GM19043 (cell line): ENCODE measurements around the gene ITGA3.

Experiments
- ATAC-seq: cut with Tn5 transposase; IDR thresholded peaks from one replicate; pipeline ENCODE4 v1.9.1; 2021; ENCODE audit warnings: low read depth; ENCODE audit not compliant: unreplicated experiment

ITGA3 gene

DNA sequence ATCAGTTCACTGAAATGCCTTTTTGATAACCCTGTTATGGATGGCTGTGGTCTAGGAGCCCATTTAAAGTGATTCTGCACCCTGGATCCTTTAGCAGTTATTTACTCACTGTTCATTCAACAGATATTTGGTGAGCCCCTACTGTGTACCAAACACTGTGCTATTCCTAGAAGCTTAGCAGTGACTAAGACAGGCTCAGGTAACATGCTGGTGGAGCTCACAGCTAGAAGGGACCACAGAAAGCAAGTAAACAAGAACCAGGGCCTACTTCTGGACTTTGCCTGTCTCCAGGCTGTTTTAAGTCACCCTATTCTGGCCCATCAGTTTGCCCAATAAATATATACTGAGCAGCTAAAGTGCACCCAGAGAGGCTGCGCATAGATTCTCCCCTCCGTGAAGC, 11.1 kb downstream of the ITGA3 start:
- no peak for ATAC-seq

DNA sequence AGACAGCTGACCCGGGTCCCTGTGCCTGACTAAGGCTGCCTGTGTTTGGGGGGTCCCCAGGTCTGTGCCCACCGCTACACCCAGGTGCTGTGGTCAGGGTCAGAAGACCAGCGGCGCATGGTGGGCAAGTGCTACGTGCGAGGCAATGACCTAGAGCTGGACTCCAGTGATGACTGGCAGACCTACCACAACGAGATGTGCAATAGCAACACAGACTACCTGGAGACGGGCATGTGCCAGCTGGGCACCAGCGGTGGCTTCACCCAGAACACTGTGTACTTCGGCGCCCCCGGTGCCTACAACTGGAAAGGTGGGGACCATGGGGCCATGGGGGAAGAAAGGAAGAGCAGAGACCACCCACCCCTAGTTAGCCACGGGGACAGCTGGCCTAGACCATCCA, 12.1 kb downstream of the ITGA3 start:
- no peak for ATAC-seq

DNA sequence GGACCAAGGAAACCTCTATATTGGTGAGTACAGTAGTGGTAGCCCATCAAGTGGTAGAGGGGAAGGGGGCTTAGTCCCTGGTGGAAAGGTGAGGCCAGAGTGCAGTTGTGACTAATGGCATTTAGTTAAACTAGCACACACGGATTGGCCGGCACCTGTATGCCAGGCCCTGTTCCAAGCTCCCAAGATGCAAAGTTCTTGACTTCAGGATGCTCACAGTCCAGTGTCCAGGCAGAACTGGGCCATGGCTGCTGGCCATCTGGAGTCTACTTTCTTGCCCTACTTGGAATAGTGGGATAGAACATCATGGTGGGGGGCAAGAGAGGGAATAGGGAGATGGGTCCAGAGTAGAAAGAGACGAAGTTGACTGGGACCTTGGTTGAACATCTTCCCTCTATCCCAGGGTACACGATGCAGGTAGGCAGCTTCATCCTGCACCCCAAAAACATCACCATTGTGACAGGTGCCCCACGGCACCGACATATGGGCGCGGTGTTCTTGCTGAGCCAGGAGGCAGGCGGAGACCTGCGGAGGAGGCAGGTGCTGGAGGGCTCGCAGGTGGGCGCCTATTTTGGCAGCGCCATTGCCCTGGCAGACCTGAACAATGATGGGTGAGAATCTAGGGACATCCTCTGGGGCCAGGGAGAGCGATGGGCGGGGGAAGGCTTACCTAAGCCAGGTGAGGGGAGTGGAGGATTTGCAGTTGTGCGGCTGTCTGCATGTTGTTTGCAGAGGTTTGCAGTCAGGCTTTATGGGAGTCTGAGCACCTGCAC, 15.2 kb downstream of the ITGA3 start:
- ATAC-seq: no peak

DNA sequence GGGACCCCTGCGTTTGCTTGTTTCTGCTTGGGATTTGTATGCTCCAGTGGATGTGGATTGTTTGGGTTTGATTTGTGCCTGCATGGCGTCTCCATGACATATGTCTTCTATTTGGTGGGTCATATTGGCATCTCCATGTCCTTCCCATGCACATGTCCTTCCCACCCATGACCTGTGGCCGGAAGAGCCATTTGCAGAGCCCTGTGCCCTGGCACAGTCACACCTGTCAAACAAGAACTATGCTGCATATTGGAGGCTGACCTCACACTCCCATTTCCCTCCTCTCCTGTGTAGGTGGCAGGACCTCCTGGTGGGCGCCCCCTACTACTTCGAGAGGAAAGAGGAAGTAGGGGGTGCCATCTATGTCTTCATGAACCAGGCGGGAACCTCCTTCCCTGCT, 15.8 kb downstream of the ITGA3 start:
- no peak for ATAC-seq

DNA sequence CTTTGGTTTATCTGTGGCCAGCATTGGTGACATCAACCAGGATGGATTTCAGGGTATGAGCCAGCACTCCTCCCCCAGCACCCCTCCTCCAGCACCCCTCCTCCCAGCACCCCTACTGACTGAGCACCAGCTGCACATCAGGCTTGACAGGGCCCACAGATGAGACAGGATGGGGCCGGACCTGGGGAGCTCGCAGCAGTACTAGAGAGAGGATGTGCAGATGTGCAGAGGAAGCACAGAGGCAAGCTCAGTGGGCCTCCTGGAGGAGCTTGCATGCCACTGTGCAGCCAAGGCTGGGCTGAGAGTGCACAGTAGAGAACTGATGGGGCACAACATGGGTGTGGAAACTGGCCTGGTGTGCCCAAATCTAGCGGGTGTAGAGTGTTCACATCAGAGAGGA, 16.2 kb downstream of the ITGA3 start:
- ATAC-seq: no peak

DNA sequence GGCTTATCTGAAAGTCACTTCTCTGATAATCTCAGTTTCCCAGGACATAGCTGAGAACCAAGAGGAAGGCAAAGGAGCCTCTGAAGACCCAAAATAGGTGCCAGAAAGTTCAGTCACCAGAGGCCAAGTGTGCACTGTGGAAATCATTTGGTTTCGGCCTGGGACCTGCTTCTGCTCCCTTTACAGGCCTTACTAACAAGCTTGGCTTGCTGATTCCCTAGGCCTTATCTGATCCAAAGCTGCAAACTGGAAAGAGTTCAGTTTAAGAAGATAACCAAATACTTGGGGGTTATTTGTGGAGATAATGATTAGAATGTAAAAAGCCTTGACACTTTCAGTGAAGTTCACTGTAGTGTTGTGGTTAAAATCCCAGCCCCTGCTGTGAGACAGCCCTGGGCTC, 17.0 kb downstream of the ITGA3 start:
- ATAC-seq: no peak

DNA sequence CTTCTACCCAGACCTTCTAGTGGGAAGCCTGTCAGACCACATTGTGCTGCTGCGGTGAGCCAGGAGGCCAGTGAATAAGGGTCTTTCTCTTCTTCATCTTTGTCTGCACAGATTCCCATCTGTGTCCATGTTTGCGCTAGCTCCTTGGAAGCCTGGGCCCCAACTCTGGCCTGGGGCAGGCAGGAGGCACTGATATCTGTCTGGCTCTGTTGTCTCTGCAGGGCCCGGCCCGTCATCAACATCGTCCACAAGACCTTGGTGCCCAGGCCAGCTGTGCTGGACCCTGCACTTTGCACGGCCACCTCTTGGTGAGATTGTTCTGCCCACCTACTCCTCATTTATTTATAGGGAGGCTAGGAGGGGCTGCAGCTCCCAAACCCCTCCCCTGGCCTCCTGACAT, 18.3 kb downstream of the ITGA3 start:
- ATAC-seq: no peak

DNA sequence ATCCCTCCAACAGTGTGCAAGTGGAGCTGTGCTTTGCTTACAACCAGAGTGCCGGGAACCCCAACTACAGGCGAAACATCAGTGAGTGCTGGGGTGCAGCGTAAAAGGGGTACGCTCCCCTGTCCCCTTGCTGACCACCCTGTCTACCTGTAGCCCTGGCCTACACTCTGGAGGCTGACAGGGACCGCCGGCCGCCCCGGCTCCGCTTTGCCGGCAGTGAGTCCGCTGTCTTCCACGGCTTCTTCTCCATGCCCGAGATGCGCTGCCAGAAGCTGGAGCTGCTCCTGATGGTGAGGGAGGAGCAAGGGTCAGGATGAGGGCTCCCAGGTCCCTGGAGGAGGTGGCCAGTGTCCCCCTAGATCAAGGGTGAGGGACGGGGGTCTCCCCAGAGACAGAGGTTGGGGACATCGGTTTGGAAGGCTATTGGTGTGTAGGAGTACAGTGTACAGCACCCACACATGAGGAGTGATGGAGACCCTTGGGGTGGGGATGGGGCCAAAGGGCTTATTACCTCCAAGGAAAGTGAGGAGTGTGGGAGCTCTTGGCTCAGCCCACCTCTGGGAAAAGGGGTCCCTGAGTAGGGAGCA, 19.6 kb downstream of the ITGA3 start:
- ATAC-seq: no peak

DNA sequence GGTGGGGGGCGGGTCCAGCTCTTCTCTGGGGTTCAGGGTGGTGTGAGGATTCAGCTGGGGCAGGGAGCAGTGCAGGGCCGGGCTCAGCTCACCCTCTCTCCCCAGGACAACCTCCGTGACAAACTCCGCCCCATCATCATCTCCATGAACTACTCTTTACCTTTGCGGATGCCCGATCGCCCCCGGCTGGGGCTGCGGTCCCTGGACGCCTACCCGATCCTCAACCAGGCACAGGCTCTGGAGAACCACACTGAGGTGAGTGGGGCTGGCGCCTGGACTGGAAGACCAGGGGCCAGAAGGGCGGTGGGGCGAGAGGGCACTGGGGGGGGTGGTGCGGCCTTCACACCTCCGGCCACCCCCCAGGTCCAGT, 20.3 kb downstream of the ITGA3 start:
- no peak for ATAC-seq

DNA sequence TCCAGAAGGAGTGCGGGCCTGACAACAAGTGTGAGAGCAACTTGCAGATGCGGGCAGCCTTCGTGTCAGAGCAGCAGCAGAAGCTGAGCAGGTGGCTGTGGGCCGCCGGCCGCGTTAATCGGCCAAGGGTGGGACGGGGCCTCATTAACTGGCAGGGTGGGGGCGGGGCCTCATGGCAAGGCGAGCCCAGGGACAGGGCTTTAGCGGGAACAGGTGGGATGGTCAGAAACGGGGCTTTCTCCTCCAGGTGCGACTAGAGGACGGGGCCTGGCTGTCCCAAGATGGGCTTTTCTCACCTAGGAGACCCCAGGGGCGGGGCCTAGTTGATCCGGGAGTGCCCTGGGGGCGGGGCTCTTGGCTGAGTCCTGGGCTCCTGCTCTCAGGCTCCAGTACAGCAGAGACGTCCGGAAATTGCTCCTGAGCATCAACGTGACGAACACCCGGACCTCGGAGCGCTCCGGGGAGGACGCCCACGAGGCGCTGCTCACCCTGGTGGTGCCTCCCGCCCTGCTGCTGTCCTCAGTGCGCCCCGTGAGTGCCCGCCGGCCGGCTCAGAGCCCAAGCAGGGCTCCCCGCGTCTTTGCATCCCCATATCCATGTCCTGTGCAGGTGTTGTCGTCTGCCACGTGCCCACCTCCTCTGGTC, 20.8 kb downstream of the ITGA3 start:
- ATAC-seq: no peak

DNA sequence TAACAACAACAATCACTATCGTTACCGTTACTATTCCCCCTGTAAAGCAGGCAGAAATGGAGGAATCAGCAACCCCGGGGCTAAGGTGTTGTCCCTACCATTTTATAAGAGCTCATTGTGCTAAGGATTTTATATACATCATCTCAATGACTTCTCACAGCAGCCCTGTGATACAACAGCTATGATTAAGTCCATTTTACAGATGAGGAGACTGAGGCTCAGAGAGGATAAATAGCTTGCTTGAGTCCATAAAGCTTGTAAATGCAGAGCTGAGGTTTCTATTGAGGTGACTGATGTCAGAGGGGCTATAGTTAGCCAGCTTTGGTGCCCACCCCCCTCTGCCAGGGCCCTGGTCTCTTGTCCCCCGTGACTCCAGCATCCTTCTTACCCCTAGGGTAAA, 22.5 kb downstream of the ITGA3 start:
- no peak for ATAC-seq

DNA sequence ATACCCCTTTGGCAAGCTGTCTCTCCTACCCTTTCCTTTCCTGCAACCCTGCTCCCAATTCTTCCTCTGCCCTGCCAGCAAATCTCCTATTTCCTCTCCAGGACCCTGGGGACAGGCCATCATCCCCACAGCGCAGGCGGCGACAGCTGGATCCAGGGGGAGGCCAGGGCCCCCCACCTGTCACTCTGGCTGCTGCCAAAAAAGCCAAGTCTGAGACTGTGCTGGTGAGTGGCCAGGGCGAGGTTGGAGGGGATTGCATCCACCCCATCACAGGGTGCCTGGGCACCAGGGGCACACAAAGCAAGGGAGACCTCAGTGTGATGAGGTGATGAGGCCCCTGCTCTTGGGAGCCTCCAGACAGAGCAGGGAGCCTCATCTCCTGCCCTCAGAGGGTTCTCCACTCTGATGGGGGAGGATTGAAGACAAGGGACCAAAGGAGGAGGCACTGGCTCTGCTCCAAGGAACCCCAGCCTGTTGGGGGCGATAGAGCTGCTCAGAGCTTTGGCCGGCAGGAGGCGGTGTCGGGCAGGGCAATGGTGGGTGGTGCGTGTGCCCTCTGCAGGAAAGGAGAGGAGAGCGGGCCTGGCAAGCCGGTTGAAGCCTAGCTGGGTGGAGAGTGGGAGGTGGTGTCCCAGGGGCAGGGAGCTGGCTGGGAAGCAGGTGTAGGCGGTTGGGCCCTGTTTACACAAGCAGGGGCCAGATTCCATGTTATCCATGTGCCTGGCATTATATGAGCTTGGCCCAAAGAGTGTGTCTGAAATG, 23.6 kb downstream of the ITGA3 start:
- ATAC-seq: no peak

DNA sequence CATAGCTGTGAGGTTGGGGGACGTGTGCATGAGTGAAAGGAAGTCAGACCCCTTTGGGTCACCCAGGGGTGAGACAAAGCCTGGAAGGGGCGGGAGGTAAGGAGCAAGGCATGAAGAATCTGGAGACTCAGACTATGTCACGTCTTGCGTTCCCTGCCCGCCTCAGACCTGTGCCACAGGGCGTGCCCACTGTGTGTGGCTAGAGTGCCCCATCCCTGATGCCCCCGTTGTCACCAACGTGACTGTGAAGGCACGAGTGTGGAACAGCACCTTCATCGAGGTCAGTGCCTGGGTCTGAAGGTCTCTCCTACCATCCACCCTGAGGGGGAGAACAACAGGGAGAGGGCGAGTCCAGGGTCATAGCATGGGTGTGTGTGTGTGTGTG, 24.2 kb downstream of the ITGA3 start:
- ATAC-seq: no peak

DNA sequence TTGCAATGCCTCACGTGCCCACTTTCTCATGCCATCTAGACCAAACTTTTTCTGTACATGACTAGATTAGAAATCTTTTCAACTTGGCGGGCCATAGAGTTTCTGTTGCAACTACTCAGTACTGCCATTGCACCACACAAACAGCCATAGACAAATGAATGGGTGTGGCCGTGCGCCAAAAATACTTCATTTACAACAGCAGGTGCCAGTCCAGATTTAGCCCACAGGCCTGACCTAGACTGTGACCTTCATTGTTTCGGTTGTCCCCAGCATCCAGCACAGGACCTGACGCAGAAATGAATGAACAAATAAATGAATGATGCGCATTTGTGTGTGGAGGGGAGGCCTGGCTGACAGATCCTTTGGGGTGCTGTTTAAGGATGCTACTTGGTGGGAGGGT, 24.9 kb downstream of the ITGA3 start:
- ATAC-seq: no peak

DNA sequence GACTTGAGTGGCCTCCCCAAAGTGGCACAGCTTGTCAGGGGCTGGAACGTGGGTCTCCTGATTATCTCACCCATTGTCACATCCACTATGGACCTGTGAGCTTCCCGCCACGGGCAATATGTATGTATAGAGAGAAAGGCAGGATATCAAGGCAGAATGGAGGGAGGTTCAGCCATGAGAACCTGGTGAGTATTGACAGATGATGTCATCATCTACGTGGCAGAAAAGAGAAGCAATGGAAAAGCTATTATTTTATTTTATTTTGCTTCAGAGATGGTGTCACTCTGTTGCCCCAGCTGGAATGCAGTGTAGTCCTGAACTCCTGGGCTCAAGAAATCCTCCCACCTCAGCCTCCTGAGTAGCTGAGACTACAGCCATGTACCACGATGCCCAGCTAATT, 25.8 kb downstream of the ITGA3 start:
- no peak for ATAC-seq

DNA sequence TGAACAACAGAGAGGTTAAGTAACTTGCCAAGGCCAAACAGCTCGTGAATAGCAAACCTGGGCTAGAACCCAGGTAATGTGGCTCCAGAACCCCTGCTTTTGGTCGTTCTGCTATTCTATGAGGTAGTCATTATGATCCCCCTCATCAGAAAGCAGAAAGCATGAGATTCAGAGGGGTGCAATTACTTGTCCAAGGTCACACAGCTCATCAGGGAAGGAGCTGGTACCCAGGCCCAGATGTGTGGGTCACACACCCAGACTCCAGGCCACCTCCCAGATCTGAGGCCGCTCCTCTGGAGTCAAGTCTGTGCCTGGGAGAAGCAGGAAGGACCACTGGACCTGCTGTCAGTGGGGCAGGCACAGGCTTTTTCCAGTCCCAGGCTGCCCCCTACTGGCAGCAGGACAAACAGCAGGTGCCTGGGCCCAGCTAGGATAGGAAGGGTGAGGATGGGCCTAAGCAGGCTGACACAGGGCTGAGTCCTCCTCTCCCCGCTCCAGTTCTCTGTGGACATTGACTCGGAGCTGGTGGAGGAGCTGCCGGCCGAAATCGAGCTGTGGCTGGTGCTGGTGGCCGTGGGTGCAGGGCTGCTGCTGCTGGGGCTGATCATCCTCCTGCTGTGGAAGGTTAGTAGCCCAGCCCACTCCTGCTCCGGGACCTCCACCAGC, 31.5 kb downstream of the ITGA3 start:
- ATAC-seq: no peak

DNA sequence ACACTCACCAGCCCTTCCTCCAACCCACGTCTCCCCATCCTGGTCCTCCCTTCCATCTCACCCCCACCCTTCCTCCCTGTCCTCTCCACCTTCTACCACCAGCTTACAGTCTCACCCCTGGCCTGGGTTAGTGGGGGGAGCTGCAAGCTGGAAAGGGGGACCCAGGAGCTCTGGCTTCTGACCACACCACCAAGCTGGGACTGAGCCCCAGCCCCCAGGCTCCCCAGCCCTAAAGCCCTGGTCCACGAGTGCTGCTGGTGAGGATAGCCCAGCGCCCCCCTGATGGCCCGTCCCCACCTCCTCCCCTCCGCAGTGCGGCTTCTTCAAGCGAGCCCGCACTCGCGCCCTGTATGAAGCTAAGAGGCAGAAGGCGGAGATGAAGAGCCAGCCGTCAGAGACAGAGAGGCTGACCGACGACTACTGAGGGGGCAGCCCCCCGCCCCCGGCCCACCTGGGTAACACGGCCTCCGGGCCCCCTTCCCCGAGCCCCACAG, 32.0 kb downstream of the ITGA3 start:
- ATAC-seq: no peak

DNA sequence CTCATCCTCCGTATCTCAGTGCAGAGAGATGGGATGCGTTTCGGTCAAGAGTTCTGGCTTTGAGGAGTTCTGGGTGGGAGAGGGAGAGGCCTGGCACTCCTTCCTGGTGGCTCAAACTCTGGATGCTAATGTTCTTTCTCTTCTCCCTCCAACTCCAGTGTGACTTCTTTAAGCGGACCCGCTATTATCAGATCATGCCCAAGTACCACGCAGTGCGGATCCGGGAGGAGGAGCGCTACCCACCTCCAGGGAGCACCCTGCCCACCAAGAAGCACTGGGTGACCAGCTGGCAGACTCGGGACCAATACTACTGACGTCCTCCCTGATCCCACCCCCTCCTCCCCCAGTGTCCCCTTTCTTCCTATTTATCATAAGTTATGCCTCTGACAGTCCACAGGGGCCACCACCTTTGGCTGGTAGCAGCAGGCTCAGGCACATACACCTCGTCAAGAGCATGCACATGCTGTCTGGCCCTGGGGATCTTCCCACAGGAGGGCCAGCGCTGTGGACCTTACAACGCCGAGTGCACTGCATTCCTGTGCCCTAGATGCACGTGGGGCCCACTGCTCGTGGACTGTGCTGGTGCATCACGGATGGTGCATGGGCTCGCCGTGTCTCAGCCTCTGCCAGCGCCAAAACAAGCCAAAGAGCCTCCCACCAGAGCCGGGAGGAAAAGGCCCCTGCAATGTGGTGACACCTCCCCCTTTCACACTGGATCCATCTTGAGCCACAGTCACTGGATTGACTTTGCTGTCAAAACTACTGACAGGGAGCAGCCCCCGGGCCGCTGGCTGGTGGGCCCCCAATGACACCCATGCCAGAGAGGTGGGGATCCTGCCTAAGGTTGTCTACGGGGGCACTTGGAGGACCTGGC, 33.3 kb downstream of the ITGA3 start:
- ATAC-seq: no peak

DNA sequence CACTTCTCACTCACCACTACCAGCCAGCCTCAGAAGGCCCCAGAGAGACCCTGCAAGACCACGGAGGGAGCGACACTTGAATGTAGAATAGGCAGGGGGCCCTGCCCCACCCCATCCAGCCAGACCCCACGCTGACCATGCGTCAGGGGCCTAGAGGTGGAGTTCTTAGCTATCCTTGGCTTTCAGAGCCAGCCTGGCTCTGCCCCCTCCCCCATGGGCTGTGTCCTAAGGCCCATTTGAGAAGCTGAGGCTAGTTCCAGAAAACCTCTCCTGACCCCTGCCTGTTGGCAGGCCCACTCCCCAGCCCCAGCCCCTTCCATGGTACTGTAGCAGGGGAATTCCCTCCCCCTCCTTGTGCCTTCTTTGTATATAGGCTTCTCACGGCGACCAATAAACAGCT, 34.2 kb downstream of the ITGA3 start:
- ATAC-seq: no peak
